Mammary epithelial cell (primary cell): ENCODE measurements around the gene PDHA1.

Experiments
- EZH2 ChIP-seq: IDR thresholded peaks from 2 replicates; pipeline ENCODE4 v1.6.1; 2012; ENCODE audit warnings: low read length, inconsistent platforms, borderline replicate concordance
- TF ChIP-seq, protein P1 (sequence below), 2 donors: IDR thresholded peaks in 1 of 2; conservative IDR thresholded peaks in 1 of 2; 2 replicates each; pipeline ENCODE4 v1.5.1; 2011 to 2012; ENCODE audit warnings: inconsistent platforms in 2 of 2, low read length in 2 of 2, mild to moderate bottlenecking in 2 of 2, control low read depth in 1 of 2, low read depth in 1 of 2; ENCODE audit not compliant: insufficient read depth in 1 of 2; ENCODE audit errors: extremely low read depth in 1 of 2

- TF ChIP-seq, protein P1, sequence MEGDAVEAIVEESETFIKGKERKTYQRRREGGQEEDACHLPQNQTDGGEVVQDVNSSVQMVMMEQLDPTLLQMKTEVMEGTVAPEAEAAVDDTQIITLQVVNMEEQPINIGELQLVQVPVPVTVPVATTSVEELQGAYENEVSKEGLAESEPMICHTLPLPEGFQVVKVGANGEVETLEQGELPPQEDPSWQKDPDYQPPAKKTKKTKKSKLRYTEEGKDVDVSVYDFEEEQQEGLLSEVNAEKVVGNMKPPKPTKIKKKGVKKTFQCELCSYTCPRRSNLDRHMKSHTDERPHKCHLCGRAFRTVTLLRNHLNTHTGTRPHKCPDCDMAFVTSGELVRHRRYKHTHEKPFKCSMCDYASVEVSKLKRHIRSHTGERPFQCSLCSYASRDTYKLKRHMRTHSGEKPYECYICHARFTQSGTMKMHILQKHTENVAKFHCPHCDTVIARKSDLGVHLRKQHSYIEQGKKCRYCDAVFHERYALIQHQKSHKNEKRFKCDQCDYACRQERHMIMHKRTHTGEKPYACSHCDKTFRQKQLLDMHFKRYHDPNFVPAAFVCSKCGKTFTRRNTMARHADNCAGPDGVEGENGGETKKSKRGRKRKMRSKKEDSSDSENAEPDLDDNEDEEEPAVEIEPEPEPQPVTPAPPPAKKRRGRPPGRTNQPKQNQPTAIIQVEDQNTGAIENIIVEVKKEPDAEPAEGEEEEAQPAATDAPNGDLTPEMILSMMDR (conservative IDR thresholded peaks at IDR 0.05 in 1 of 2, IDR thresholded peaks at IDR 0.05 in 1 of 2; ENCODE audit: extremely low read depth in 1 of 2, insufficient read depth in 1 of 2, low read depth in 1 of 2, low read length in 2 of 2), result no peak
- no peak for TF ChIP-seq EZH2
Observed at GRCh38 chrX:19331831-19332230, 11.9 kb upstream of the PDHA1 start.
